PC-9 (cell line): ENCODE measurements around the gene DACH2. TPM values are rescaled to one million over a fixed set of nuclear protein-coding genes. Genes with fewer than 3 reads are reported as not detected.

Experiments used
- Bru-seq: library from RNA; stranded (reverse); fragments of 400-500 nt; gene quantifications from one replicate; lab custom pipeline; 2021; lab: Mats Ljungman, UMichigan
- BruChase-seq, 2 experiments: library from RNA; stranded (reverse); fragments of 400-500 nt; gene quantifications; one replicate each; lab custom pipeline; 2021; lab: Mats Ljungman, UMichigan
- BruUV-seq: library from RNA; stranded (reverse); fragments of 400-500 nt; replicated peaks from 2 replicates; lab custom pipeline; 2021; lab: Mats Ljungman, UMichigan
- CTCF ChIA-PET: fragments of 300-600 bp; sonication (Branson Sonifier 250); formaldehyde crosslinking; loops from one replicate; lab custom pipeline; 2022; ENCODE audit warnings: antibody characterized with exemption; lab: Charles Lee
- POLR2A ChIA-PET: fragments of 300-600 bp; sonication (Branson Sonifier 250); formaldehyde crosslinking; loops from one replicate; lab custom pipeline; 2022; ENCODE audit warnings: antibody characterized with exemption; ENCODE audit not compliant: unreplicated experiment; lab: Charles Lee
- DNase-seq, 2 experiments: peaks; one replicate each; pipeline versions ENCODE4 v3.0.0 to v3.0.0-alpha.2; 2015 to 2022; ENCODE audit warnings: mixed read lengths in 1 of 2
- H2AFZ ChIP-seq: fragments of 200-600 bp; sonication (generic); 2 replicates; pipeline ENCODE4 v1.8.1; 2017; ENCODE audit warnings: antibody characterized with exemption
- H3F3A ChIP-seq: fragments of 200-600 bp; sonication (generic); 2 replicates; pipeline ENCODE4 v1.8.1; 2017; ENCODE audit warnings: antibody characterized with exemption, mild to moderate bottlenecking, low read depth; ENCODE audit not compliant: insufficient read depth
- H3K27ac ChIP-seq: fragments of 200-600 bp; sonication (generic); 2 replicates; pipeline ENCODE4 v1.6.1; 2016; ENCODE audit warnings: mixed run types
- H3K27me3 ChIP-seq: fragments of 200-600 bp; sonication (generic); 2 replicates; pipeline ENCODE4 v1.6.1; 2016; ENCODE audit warnings: low read depth, mixed run types; ENCODE audit not compliant: insufficient read depth
- H3K36me3 ChIP-seq: fragments of 200-600 bp; sonication (generic); 2 replicates; pipeline ENCODE4 v1.6.1; 2016; ENCODE audit warnings: low read depth, mixed run types
- H3K4me1 ChIP-seq: fragments of 200-600 bp; sonication (generic); replicated peaks from 2 replicates; pipeline ENCODE4 v1.6.1; 2016; ENCODE audit warnings: mixed run types; ENCODE audit not compliant: insufficient read depth
- H3K4me2 ChIP-seq: fragments of 200-600 bp; sonication (generic); 2 replicates; pipeline ENCODE4 v1.6.1; 2017; ENCODE audit warnings: mixed run types
- H3K4me3 ChIP-seq: fragments of 200-600 bp; sonication (generic); 2 replicates; pipeline ENCODE4 v1.6.1; 2016; ENCODE audit warnings: mixed run types
- H3K79me2 ChIP-seq: fragments of 200-600 bp; sonication (generic); 2 replicates; pipeline ENCODE4 v1.6.1; 2017; ENCODE audit warnings: low read depth, mixed run types
- H3K9me2 ChIP-seq: fragments of 200-600 bp; sonication (generic); 2 replicates; pipeline ENCODE4 v1.8.1; 2017; ENCODE audit warnings: mild to moderate bottlenecking; ENCODE audit not compliant: insufficient read depth
- H3K9me3 ChIP-seq: fragments of 200-600 bp; sonication (generic); 2 replicates; pipeline ENCODE4 v1.8.1; 2016; ENCODE audit warnings: low read depth; ENCODE audit not compliant: insufficient read depth
- H4K20me1 ChIP-seq: fragments of 200-600 bp; sonication (generic); 2 replicates; pipeline ENCODE4 v1.8.1; 2017; ENCODE audit not compliant: insufficient read depth
- EZH2 ChIP-seq: fragments of 200-600 bp; sonication (generic); IDR thresholded peaks from 2 replicates; pipeline ENCODE4 v1.8.0; 2017; ENCODE audit warnings: antibody characterized with exemption, low read depth
- intact Hi-C: fragments of 100-400 bp; cut with micrococcal nuclease; formaldehyde crosslinking; loops from one replicate; pipeline ENCODE4 v1.10.0; 2022; ENCODE audit not compliant: unreplicated experiment
- long read RNA-seq: library from polyadenylated mRNA; stranded (forward); transcript quantifications from one replicate; pipeline ENCODE4 v2.0.0, GENCODE V29; 2022
- total RNA-seq: library from RNA; stranded (reverse); gene quantifications from 2 replicates; pipeline ENCODE4 v1.2.3, GENCODE V29; 2021
- TF ChIP-seq, protein P1 (sequence below): fragments of 200-600 bp; sonication (generic); conservative IDR thresholded peaks from 2 replicates; pipeline ENCODE4 v1.6.1; 2017; ENCODE audit warnings: mixed run types, antibody characterized with exemption, mild to moderate bottlenecking, moderate library complexity

The DACH2 gene
- total RNA-seq (not detected in 2 replicates), Bru-seq, nascent RNA (percentile 1 among the genes with signal in this experiment), BruChase-seq, experiment 1, labeled RNA remaining after a 2-hour chase (percentile 3 among the genes with signal in this experiment), BruChase-seq, experiment 2, labeled RNA remaining after a 6-hour chase (percentile 1 among the genes with signal in this experiment)
- long read RNA-seq, result 0 reads

GRCh38 chrX:86148024-86148511, at the start of gene DACH2:
TSS of gene DACH2 (plus strand) at chrX:86148451.
- no peaks in the 10 kb centered on the region for H3K79me2 ChIP-seq
- no peak within 1 kb of the TSS for H2AFZ ChIP-seq
- no peaks in the 10 kb centered on the region for H3K9me2 ChIP-seq
- no peaks in the 10 kb centered on the region for H3F3A ChIP-seq
- peaks cover 8% of the 10 kb centered on the region; the same call in 1 of the 2 replicates for H3K27me3 ChIP-seq
- H3K4me3 ChIP-seq, result no peak within 1 kb of the TSS
- CTCF ChIA-PET, result no interaction called here
- H3K27ac ChIP-seq, result no peak within 1 kb of the TSS
- no peaks in the 10 kb centered on the region for H3K9me3 ChIP-seq
- TF ChIP-seq, protein P1, sequence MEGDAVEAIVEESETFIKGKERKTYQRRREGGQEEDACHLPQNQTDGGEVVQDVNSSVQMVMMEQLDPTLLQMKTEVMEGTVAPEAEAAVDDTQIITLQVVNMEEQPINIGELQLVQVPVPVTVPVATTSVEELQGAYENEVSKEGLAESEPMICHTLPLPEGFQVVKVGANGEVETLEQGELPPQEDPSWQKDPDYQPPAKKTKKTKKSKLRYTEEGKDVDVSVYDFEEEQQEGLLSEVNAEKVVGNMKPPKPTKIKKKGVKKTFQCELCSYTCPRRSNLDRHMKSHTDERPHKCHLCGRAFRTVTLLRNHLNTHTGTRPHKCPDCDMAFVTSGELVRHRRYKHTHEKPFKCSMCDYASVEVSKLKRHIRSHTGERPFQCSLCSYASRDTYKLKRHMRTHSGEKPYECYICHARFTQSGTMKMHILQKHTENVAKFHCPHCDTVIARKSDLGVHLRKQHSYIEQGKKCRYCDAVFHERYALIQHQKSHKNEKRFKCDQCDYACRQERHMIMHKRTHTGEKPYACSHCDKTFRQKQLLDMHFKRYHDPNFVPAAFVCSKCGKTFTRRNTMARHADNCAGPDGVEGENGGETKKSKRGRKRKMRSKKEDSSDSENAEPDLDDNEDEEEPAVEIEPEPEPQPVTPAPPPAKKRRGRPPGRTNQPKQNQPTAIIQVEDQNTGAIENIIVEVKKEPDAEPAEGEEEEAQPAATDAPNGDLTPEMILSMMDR, result no peak
- TF ChIP-seq EZH2, result no peak
- no peak within 1 kb of the TSS for H3K4me2 ChIP-seq
- no TSS peak for BruUV-seq
- no peak for DNase-seq
- POLR2A ChIA-PET, result no interaction called here
- H3K36me3 ChIP-seq, result no peaks in the 10 kb centered on the region
- H4K20me1 ChIP-seq, result no peaks in the 10 kb centered on the region
- intact Hi-C loops, result no loop called here
- H3K4me1 ChIP-seq, result no peaks in the 10 kb centered on the region

DNA sequence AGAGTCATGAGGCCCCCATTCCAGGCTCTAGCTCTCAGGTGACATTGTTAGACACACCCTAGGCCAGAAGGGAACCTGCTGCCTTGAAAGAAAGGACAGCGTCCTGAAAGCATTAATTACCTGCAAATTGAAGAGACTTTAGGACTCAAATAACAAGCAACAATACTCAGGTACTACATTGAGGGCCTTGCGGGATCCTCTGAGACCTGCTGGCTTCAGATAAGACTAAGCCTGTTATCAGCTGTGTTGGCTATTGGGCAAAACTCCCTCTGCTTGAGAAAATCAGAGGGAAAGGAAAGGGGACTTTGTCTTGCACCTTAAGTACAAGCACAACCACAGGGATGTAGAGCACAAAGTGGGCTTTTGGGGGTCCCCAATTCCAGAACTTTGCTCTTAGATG, 45.9 kb upstream of the DACH2 start:
- Histone ChIP-seq H3K27ac (no peak overlapping the region), H4K20me1 (no peaks in the 10 kb centered on the region), H3K4me3 (no peak overlapping the region), H3K9me2 (no peaks in the 10 kb centered on the region), H3K36me3 (no peaks in the 10 kb centered on the region), H3K79me2 (no peaks in the 10 kb centered on the region), H3F3A (no peaks in the 10 kb centered on the region), H3K27me3 (no peaks in the 10 kb centered on the region), H3K4me2 (no peak overlapping the region), H3K9me3 (no peaks in the 10 kb centered on the region), H2AFZ (no peak overlapping the region), H3K4me1 (no peaks in the 10 kb centered on the region)
- CTCF ChIA-PET, result no interaction called here
- no TSS peak for BruUV-seq
- TF ChIP-seq EZH2, result no peak
- TF ChIP-seq, protein P1, result no peak
- DNase-seq, result no peak
- POLR2A ChIA-PET, result no interaction called here
- intact Hi-C loops, result no loop called here

- intact Hi-C loops, result no loop called here
- Histone ChIP-seq H3K36me3 (no peaks in the 10 kb centered on the region), H3K4me2 (no peak overlapping the region), H3F3A (no peaks in the 10 kb centered on the region), H3K9me2 (no peaks in the 10 kb centered on the region), H3K79me2 (no peaks in the 10 kb centered on the region), H3K4me1 (no peaks in the 10 kb centered on the region), H3K27me3 (no peaks in the 10 kb centered on the region), H3K9me3 (no peaks in the 10 kb centered on the region), H3K4me3 (no peak overlapping the region), H4K20me1 (no peaks in the 10 kb centered on the region), H2AFZ (no peak overlapping the region), H3K27ac (no peak overlapping the region)
- ChIA-PET POLR2A (no interaction called here), CTCF (no interaction called here)
- DNase-seq, result no peak
- BruUV-seq, result no TSS peak
- no peak for TF ChIP-seq EZH2
- TF ChIP-seq, protein P1, result no peak
Measured at GRCh38 chrX:86103061-86103460, 45.2 kb upstream of the DACH2 start.
